Measurements from ENCODE around the gene UGT3A2. TPM values are rescaled to one million over a fixed set of nuclear protein-coding genes. Genes with fewer than 3 reads are reported as not detected.

Gene UGT3A2
- total and polyA plus RNA-seq, 2 experiments from 2014 or later: 1.8 to 3.5 TPM

DNA sequence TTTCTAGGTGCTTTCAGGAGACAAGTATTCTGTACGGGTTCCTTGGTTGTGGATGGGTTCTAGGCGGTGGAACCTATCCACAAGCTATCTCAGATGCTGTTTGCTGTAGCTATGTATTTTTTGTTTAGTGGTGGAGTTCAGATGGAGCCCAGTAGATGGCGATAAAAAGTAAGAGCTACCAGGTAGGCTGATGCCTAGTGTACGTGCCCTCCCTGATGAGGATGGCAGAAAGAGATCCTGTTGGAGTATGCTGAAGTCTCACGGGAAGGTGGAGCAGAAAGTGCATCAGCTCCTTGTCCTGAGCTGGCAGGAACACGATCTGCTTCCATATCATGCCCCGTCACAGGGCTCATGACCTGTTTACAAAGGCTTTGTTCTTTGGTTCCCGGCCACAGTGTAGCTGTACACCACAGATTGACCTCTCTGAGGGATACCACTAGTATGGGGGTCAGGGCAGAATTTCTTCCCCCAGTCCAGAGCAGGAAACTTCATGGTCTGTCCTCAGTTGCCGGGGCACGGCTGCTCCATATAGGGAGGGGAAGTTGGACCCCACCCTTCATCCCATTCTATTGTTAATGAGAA lies 12.6 kb upstream of the UGT3A2 start:
- Histone ChIP-seq H3K4me3 (no peak overlapping the region), H4K20me1 (ENCODE audit: insufficient read depth, poor library complexity, severe bottlenecking) (no peaks in the 10 kb centered on the region), H3K27ac (no peak overlapping the region), H3K4me2 (peak overlapping the region; percentile 41), H3K36me3 (replicated peaks; ENCODE audit: insufficient read depth, low read depth) (no peaks in the 10 kb centered on the region), H2AFZ (peak overlapping the region; percentile 19), H3K27me3 (no peaks in the 10 kb centered on the region), H3K79me2 (no peaks in the 10 kb centered on the region), H3K9me2 (replicated peaks; ENCODE audit: insufficient read depth) (no peaks in the 10 kb centered on the region), H3K9me3 (ENCODE audit: low read depth) (no peaks in the 10 kb centered on the region), H3K4me1 (ENCODE audit: insufficient read depth) (no peaks in the 10 kb centered on the region)
- 22% methylated on average over 10 of the region's 10 CpGs for WGBS (ENCODE audit: low lambda C conversion rate, missing lambda C conversion rate)
- TF ChIP-seq, protein P1, sequence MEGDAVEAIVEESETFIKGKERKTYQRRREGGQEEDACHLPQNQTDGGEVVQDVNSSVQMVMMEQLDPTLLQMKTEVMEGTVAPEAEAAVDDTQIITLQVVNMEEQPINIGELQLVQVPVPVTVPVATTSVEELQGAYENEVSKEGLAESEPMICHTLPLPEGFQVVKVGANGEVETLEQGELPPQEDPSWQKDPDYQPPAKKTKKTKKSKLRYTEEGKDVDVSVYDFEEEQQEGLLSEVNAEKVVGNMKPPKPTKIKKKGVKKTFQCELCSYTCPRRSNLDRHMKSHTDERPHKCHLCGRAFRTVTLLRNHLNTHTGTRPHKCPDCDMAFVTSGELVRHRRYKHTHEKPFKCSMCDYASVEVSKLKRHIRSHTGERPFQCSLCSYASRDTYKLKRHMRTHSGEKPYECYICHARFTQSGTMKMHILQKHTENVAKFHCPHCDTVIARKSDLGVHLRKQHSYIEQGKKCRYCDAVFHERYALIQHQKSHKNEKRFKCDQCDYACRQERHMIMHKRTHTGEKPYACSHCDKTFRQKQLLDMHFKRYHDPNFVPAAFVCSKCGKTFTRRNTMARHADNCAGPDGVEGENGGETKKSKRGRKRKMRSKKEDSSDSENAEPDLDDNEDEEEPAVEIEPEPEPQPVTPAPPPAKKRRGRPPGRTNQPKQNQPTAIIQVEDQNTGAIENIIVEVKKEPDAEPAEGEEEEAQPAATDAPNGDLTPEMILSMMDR (IDR thresholded peaks at IDR 0.05; ENCODE audit: poor library complexity): peak; percentile 72
- TF ChIP-seq EZH2phosphoT487 (IDR thresholded peaks at IDR 0.05; ENCODE audit: low read depth, severe bottlenecking, unreplicated experiment): no peak
- peak; percentile 77 for DNase-seq (ENCODE audit: low spot score)

DNA sequence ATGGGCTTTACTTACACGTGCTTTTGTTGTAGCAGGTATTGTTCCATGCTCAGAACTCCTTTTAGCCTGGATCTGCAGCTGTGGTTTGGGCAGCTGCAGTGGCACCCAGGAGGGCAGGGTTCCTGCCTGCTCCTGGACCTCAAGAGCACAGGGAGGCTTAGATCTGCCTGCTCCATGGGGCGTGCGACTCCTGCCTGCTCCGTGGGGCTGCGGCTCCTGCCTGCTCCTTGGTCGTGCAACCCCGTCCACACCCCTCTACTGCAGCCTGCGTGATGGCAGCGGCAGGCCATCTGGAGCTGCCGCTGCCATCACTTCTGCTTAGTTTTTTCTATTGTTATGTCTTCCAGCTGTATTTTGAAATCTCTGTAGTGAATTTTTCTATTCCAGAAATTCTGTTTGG lies 11.7 kb upstream of the UGT3A2 start:
- H3K9me2 ChIP-seq (replicated peaks; ENCODE audit: insufficient read depth): no peaks in the 10 kb centered on the region
- no peak for TF ChIP-seq EZH2phosphoT487 (IDR thresholded peaks at IDR 0.05; ENCODE audit: low read depth, severe bottlenecking, unreplicated experiment)
- no peak for TF ChIP-seq EZH2 (IDR thresholded peaks at IDR 0.05; ENCODE audit: borderline replicate concordance)
- TF ChIP-seq, protein P1 (IDR thresholded peaks at IDR 0.05; ENCODE audit: poor library complexity): no peak
- H3K4me2 ChIP-seq: no peak overlapping the region
- 78% methylated on average over 10 of the region's 10 CpGs for WGBS (ENCODE audit: low lambda C conversion rate, missing lambda C conversion rate)
- no peak for DNase-seq (ENCODE audit: low spot score)
- H3K79me2 ChIP-seq: no peaks in the 10 kb centered on the region
- H2AFZ ChIP-seq: no peak overlapping the region
- no peaks in the 10 kb centered on the region for H3K27me3 ChIP-seq
- no peaks in the 10 kb centered on the region for H3K9me3 ChIP-seq (ENCODE audit: low read depth)
- no peaks in the 10 kb centered on the region for H4K20me1 ChIP-seq (ENCODE audit: insufficient read depth, poor library complexity, severe bottlenecking)
- H3K4me1 ChIP-seq (ENCODE audit: insufficient read depth): no peaks in the 10 kb centered on the region
- no peaks in the 10 kb centered on the region for H3K36me3 ChIP-seq (replicated peaks; ENCODE audit: insufficient read depth, low read depth)
- H3K27ac ChIP-seq: no peak overlapping the region
- H3K4me3 ChIP-seq: no peak overlapping the region

DNA sequence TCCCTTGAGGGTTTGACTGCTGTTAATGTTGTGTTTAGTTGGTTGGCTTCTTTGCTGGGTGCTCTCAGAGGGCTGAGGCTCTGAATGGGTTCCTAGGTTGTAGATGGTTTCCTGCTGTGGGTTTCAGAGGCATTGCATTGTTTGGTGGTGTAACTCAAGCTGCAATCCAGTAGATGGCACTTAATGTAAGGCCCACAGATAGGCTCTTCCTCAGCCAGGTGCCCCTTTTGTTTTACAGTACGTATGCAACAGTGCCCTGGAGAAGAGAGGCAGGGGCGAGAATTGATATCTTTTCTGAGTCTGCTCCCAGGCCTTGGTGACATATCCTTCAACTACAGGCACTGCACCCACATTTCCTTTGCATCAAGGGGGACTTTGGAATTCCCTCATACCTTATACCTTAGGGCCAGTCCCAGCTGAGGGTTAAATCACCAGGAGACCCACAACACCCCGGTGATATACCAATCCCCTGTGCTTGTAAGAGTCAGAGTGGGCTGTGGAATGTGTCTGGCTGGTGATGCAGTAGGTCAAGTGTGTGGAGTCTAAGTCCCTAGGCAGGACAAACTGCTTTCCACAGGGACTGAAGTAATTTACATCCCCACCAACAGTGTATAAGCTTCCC lies 7.0 kb upstream of the UGT3A2 start:
- TF ChIP-seq, protein P1 (IDR thresholded peaks at IDR 0.05; ENCODE audit: poor library complexity): peak; percentile 37
- TF ChIP-seq EZH2 (IDR thresholded peaks at IDR 0.05; ENCODE audit: borderline replicate concordance): no peak
- no peaks in the 10 kb centered on the region for H3K9me2 ChIP-seq (replicated peaks; ENCODE audit: insufficient read depth)
- peaks cover 5% of the 10 kb centered on the region for H3K27me3 ChIP-seq
- WGBS (ENCODE audit: low lambda C conversion rate, missing lambda C conversion rate): 59% methylated on average over 3 of the region's 3 CpGs
- no peak overlapping the region for H3K27ac ChIP-seq
- no peaks in the 10 kb centered on the region for H4K20me1 ChIP-seq (ENCODE audit: insufficient read depth, poor library complexity, severe bottlenecking)
- no peaks in the 10 kb centered on the region for H3K79me2 ChIP-seq
- peak; percentile 26 for DNase-seq (ENCODE audit: low spot score)
- H3K36me3 ChIP-seq (replicated peaks; ENCODE audit: insufficient read depth, low read depth): no peaks in the 10 kb centered on the region
- H3K4me1 ChIP-seq (ENCODE audit: insufficient read depth): no peaks in the 10 kb centered on the region
- H3K4me3 ChIP-seq: no peak overlapping the region
- no peaks in the 10 kb centered on the region for H3K9me3 ChIP-seq (ENCODE audit: low read depth)
- H3K4me2 ChIP-seq: no peak overlapping the region
- H2AFZ ChIP-seq: no peak overlapping the region
